ENCODE results near the gene KRT75.
A peak's percentile ranks its signal among the peaks of the same experiment; 100 is the strongest.

KRT75 gene

DNA sequence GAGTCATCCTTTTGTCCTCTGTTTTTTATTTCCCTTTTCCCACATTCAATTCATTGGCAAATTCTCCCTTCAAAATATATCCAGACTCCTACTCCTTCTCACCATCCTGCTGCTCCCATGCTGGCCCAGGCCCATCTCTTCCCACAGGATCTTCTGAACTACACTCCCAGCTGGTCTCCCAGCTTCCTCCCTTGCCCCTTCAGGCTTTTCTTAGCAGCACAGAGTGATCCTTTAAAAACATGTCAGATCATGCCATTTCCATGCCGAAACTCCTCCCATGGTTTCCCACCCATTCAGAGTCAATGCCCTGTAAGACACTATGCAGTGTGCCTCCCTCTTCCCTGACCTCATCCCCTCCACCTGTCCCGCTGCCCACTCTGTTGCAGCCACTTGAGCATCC is 46.3 kb downstream of the KRT75 start:
- no peak overlapping the region for H3K4me3 ChIP-seq (ENCODE audit: low read depth, low read length)
- no peak for DNase-seq (ENCODE audit: low read depth)
- TF ChIP-seq, protein P1, sequence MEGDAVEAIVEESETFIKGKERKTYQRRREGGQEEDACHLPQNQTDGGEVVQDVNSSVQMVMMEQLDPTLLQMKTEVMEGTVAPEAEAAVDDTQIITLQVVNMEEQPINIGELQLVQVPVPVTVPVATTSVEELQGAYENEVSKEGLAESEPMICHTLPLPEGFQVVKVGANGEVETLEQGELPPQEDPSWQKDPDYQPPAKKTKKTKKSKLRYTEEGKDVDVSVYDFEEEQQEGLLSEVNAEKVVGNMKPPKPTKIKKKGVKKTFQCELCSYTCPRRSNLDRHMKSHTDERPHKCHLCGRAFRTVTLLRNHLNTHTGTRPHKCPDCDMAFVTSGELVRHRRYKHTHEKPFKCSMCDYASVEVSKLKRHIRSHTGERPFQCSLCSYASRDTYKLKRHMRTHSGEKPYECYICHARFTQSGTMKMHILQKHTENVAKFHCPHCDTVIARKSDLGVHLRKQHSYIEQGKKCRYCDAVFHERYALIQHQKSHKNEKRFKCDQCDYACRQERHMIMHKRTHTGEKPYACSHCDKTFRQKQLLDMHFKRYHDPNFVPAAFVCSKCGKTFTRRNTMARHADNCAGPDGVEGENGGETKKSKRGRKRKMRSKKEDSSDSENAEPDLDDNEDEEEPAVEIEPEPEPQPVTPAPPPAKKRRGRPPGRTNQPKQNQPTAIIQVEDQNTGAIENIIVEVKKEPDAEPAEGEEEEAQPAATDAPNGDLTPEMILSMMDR (conservative IDR thresholded peaks at IDR 0.05; ENCODE audit: low read depth, low read length): no peak

DNA sequence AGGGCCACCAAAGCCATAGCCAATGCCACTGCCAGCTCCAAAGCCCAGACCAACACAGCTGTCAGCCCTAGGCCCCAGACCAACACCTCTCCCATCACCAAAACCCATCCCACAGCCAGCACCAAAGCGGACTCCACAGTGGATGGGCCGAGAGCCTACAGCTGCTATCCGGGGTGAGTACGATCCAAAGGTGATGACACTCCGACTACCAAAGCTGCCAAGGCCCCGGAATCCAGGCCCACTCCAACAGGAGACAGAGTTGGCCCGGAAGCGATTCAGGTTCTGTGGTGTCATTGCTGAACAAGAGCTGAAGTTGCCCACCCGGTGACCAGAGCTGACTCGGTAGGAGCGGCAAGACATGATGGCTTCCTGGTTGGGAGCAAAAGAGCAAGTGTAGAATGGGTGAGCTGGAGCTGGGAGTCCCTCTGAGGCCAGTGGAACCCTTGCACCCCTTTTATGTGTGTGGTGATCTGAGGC is 48.9 kb downstream of the KRT75 start, which contains the start of gene KRT84:
Gene KRT84, minus strand, starts transcription at position 427 of the 477 bp plus-strand sequence. Its CDS starts 67 bp downstream, at position 360.
- no peak for DNase-seq (ENCODE audit: low read depth)
- TF ChIP-seq, protein P1 (conservative IDR thresholded peaks at IDR 0.05; ENCODE audit: low read depth, low read length): no peak
- H3K4me3 ChIP-seq (ENCODE audit: low read depth, low read length): no peak within 1 kb of the TSS

DNA sequence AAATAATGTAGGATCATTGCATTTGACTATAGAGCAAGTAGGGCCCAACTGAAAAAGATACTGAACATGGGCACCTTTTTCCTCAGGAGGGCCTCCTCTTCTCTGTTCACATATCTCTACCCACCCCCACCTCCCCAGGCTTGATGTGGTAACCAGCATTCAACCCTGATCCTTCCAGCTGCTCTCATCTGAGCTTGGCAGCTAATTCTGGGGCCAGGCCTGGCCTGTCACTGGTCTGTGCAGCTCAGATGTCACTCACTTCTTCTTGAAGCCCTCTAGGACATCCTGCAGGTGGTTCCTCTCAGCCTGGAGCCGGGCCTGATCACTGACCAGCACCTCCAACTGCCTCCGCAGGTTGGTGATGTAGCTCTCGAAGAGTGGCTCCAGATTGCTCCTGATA is 50.8 kb downstream of the KRT75 start:
- no peak for DNase-seq (ENCODE audit: low read depth)
- H3K4me3 ChIP-seq (ENCODE audit: low read depth, low read length): no peak overlapping the region
- TF ChIP-seq, protein P1 (conservative IDR thresholded peaks at IDR 0.05; ENCODE audit: low read depth, low read length): no peak

DNA sequence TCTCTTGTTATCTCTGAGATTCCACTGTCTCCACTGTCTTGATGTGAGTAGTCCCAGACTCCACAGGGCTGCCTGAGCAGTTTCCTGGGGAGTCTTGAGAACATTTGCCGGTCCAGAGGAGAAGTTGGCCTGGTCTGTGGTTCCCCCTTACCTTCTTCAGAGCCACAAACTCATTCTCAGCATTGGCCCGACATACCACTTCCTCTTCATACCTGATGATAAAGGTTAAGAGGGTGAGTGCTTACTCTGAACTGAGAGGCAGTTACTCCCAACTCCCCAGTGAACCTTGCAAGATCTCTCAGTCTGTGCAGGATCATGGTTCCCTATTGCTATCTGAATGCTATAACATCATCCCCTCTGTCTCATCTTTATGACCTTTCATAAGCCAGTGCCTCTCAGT is 51.3 kb downstream of the KRT75 start:
- no peak for DNase-seq (ENCODE audit: low read depth)
- H3K4me3 ChIP-seq (ENCODE audit: low read depth, low read length): no peak overlapping the region
- TF ChIP-seq, protein P1 (conservative IDR thresholded peaks at IDR 0.05; ENCODE audit: low read depth, low read length): no peak

DNA sequence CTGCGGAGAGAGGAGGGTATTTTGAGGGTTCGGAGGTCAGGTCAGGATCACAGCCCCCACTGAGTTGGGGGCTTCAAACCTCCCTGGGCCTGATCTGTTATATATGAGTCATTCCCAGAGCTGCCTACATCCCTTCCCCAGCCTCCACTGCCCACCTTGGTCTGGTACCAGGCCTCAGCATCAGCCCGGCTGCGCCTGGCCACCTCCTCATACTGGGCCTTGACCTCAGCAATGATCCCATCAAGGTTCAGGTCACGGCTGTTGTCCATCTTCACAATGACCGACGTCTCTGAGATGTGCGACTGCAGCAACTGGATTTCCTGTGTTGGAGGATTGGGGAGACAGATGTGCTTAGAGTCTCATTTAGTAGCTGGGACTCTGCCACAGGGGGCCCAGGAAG is 53.0 kb downstream of the KRT75 start:
- no peak for DNase-seq (ENCODE audit: low read depth)
- H3K4me3 ChIP-seq (ENCODE audit: low read depth, low read length): no peak overlapping the region
- TF ChIP-seq, protein P1 (conservative IDR thresholded peaks at IDR 0.05; ENCODE audit: low read depth, low read length): no peak

DNA sequence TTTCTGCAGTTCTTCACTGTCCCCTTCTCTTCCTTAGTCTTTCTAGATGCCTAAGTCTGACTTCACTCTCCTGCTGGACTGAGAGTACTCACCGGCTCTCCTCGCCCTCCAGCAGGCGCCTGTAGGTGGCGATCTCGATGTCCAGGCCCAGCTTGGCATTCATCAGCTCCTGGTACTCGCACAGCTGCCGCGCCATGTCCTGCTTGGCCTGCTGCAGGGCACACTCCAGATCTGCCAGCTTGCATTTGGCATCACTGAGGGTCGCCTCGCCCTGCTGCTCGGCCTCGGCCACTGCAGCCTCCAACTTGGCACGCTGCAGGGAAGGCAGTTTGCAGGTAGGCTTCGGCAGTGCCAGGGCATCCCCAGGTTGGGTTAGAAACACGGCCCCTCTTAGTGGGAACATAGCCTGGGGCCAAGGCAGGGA is 53.9 kb downstream of the KRT75 start:
- peak; percentile 65 for DNase-seq (ENCODE audit: low read depth)
- TF ChIP-seq, protein P1 (conservative IDR thresholded peaks at IDR 0.05; ENCODE audit: low read depth, low read length): peak; percentile 78

DNA sequence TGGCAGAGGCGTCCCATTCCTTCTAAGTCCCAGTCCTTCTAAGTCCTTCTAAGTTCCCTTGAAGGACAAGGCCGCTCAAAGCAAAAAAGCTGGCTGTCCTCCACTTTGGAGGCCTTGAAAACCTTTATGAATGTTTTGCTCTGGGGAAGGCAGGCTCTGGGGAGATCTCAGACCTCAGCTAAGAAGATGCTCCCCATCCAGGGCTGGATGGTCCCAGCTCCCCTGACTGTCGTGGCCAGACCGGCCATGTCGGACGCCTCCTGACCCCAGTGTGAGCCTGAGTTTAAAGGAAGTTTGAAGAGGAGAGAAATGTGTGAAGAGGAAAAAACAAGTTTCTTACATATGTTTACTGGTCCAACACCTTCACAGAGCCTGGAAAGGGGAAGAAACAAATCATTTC is 54.6 kb downstream of the KRT75 start:
- no peak overlapping the region for H3K4me3 ChIP-seq (ENCODE audit: low read depth, low read length)
- TF ChIP-seq, protein P1 (conservative IDR thresholded peaks at IDR 0.05; ENCODE audit: low read depth, low read length): no peak
- DNase-seq (ENCODE audit: low read depth): no peak

More for the DNA sequence above, 53.9 kb downstream of the KRT75 start:
- H3K4me3 ChIP-seq (ENCODE audit: low read depth, low read length): no peak overlapping the region

All from choroid plexus epithelial cell (primary cell).